HepG2 (cell line): Measurements from ENCODE around the gene SPATA32. TPM values are rescaled to one million over a fixed set of nuclear protein-coding genes. Genes with fewer than 3 reads are reported as not detected.

Experiments used
- CC2D1A ChIP-seq: sonication (generic); formaldehyde crosslinking; IDR thresholded peaks from 2 replicates; pipeline ENCODE4 v1.8.1; 2023; ENCODE audit warnings: mild to moderate bottlenecking, missing genetic modification reagents
- ELF4 ChIP-seq: sonication (generic); formaldehyde crosslinking; IDR thresholded peaks from 2 replicates; pipeline ENCODE4 v1.5.0; 2020; ENCODE audit warnings: missing genetic modification reagents, mild to moderate bottlenecking, moderate library complexity, borderline replicate concordance
- HDAC2 ChIP-seq: sonication (generic); formaldehyde crosslinking; IDR thresholded peaks from 2 replicates; pipeline ENCODE4 v1.4.0; 2020; ENCODE audit warnings: missing genetic modification reagents
- IKZF1 ChIP-seq: fragments of 450-650 bp; IDR thresholded peaks from 2 replicates; pipeline ENCODE4 v1.7.1; 2016
- MEF2D ChIP-seq: sonication (generic); formaldehyde crosslinking; IDR thresholded peaks from 2 replicates; pipeline ENCODE4 v1.5.1; 2020; ENCODE audit warnings: mild to moderate bottlenecking, missing genetic modification reagents
- MYC ChIP-seq: sonication (generic); formaldehyde crosslinking; IDR thresholded peaks from 2 replicates; pipeline ENCODE4 v1.9.0; 2021; ENCODE audit warnings: missing genetic modification reagents, borderline replicate concordance
- NBN ChIP-seq: fragments of 450-650 bp; conservative IDR thresholded peaks from 2 replicates; pipeline ENCODE4 v1.6.1; 2017
- NCOA2 ChIP-seq: sonication (generic); formaldehyde crosslinking; IDR thresholded peaks from 2 replicates; pipeline ENCODE4 v1.8.0; 2022; ENCODE audit warnings: inconsistent platforms
- SAP130 ChIP-seq: IDR thresholded peaks from 2 replicates; pipeline ENCODE4 v1.6.1; 2016; ENCODE audit warnings: low read depth
- ZBTB21 ChIP-seq: sonication (generic); formaldehyde crosslinking; IDR thresholded peaks from 2 replicates; pipeline ENCODE4 v1.4.0; 2020; ENCODE audit warnings: missing genetic modification reagents
- ZNF615 ChIP-seq: sonication (generic); formaldehyde crosslinking; IDR thresholded peaks from 2 replicates; pipeline ENCODE4 v1.5.0; 2020; ENCODE audit warnings: mild to moderate bottlenecking, missing genetic modification reagents, borderline replicate concordance
- ZNF747 ChIP-seq: sonication (generic); formaldehyde crosslinking; IDR thresholded peaks from 2 replicates; pipeline ENCODE4 v1.8.1; 2023; ENCODE audit warnings: missing genetic modification reagents, mild to moderate bottlenecking, borderline replicate concordance
- ZSCAN29 ChIP-seq: sonication (generic); formaldehyde crosslinking; conservative IDR thresholded peaks from 2 replicates; pipeline ENCODE4 v1.4.0; 2020; ENCODE audit warnings: mild to moderate bottlenecking, missing genetic modification reagents
- polyA plus RNA-seq, 8 experiments: library from polyadenylated mRNA; depleted of rRNA in 3 of 8; stranded (reverse) in 7 of 8; unstranded in 1 of 8; fragments of >200 nt; fragmentation: Illumina TruSeq in 4 of 8; extraction: Trizol in 4 of 8; gene quantifications; 2 replicates each; pipeline versions ENCODE4 v1.2.1 to v1.2.3, GENCODE V29; 2011 to 2016; ENCODE audit warnings: low read depth in 4 of 8, missing spikeins in 1 of 8, mixed read lengths in 1 of 8; ENCODE audit not compliant: insufficient read depth in 1 of 8
- total RNA-seq, 5 experiments: library from RNA; depleted of rRNA; stranded (reverse); fragments of >200 nt; fragmentation: Illumina TruSeq; extraction: Trizol; gene quantifications; 2 replicates each; pipeline ENCODE4 v1.2.3, GENCODE V29; 2016; ENCODE audit warnings: low read depth in 1 of 5
- TF ChIP-seq, protein P1 (sequence below): IDR thresholded peaks from 2 replicates; pipeline ENCODE4 v1.6.1; 2012; ENCODE audit warnings: low read length, improper control_type of control experiment
- TF ChIP-seq, protein P2 (sequence below): sonication (generic); formaldehyde crosslinking; IDR thresholded peaks from 2 replicates; pipeline ENCODE4 v1.4.0; 2020; ENCODE audit warnings: missing genetic modification reagents, low read depth, mild to moderate bottlenecking, borderline replicate concordance
- TF ChIP-seq, protein P3 (sequence below): sonication (generic); formaldehyde crosslinking; IDR thresholded peaks from 2 replicates; pipeline ENCODE4 v1.5.1; 2020; ENCODE audit warnings: missing genetic modification reagents, mild to moderate bottlenecking, borderline replicate concordance
- TF ChIP-seq, protein P4 (sequence below): sonication (generic); formaldehyde crosslinking; conservative IDR thresholded peaks from 2 replicates; pipeline ENCODE4 v1.8.0; 2022; ENCODE audit warnings: missing genetic modification reagents

The SPATA32 gene
- total and polyA plus RNA-seq, 2 of the 13 experiments (the other 11 are each of a cell fraction or from before 2014, with no cell fraction given) = not detected

DNA sequence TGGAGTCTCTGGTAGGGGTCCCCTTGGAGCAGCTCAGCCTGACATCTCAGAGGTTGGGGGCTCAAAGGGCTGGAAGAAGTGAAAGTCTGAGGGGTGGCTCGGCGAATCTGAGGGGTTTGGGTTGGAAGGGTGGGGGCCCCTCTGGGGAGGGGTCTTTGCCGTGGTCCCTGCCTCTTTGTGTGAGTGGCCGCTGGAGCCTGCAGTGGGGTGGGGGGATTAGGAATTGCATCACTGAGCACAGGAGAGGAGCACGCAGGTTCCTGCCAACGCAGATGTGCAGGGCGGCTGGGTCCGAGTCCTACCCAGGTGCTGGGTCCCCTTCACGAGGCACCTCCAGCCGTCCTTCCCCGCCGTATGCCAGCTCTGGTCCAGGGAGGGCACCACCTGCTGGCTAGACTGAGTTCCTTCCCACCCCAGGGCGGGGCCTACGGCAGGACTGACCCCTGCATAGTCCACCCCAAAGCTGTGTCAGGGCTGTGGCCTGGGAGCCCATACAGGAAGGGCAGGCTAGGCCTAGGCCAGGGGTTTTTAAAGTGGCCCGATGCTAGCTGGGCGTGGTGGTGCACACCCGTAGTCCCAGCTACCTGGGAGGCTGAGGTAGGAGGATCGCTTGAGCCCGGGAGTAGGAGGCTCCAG lies 30.3 kb downstream of the SPATA32 start (continued):
- TF ChIP-seq, protein P1, sequence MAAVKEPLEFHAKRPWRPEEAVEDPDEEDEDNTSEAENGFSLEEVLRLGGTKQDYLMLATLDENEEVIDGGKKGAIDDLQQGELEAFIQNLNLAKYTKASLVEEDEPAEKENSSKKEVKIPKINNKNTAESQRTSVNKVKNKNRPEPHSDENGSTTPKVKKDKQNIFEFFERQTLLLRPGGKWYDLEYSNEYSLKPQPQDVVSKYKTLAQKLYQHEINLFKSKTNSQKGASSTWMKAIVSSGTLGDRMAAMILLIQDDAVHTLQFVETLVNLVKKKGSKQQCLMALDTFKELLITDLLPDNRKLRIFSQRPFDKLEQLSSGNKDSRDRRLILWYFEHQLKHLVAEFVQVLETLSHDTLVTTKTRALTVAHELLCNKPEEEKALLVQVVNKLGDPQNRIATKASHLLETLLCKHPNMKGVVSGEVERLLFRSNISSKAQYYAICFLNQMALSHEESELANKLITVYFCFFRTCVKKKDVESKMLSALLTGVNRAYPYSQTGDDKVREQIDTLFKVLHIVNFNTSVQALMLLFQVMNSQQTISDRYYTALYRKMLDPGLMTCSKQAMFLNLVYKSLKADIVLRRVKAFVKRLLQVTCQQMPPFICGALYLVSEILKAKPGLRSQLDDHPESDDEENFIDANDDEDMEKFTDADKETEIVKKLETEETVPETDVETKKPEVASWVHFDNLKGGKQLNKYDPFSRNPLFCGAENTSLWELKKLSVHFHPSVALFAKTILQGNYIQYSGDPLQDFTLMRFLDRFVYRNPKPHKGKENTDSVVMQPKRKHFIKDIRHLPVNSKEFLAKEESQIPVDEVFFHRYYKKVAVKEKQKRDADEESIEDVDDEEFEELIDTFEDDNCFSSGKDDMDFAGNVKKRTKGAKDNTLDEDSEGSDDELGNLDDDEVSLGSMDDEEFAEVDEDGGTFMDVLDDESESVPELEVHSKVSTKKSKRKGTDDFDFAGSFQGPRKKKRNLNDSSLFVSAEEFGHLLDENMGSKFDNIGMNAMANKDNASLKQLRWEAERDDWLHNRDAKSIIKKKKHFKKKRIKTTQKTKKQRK = no peak
- TF ChIP-seq CC2D1A (CRISPR knock-in tag) = no peak
- no peak for TF ChIP-seq HDAC2 (CRISPR knock-in tag)
- peak; percentile 26; the same call in 1 of the 2 replicates for TF ChIP-seq MYC
- TF ChIP-seq ZNF747 (CRISPR knock-in tag) = peak; percentile 32; the same call in 1 of the 2 replicates
- TF ChIP-seq MEF2D (CRISPR knock-in tag) = no peak
- TF ChIP-seq, protein P2, sequence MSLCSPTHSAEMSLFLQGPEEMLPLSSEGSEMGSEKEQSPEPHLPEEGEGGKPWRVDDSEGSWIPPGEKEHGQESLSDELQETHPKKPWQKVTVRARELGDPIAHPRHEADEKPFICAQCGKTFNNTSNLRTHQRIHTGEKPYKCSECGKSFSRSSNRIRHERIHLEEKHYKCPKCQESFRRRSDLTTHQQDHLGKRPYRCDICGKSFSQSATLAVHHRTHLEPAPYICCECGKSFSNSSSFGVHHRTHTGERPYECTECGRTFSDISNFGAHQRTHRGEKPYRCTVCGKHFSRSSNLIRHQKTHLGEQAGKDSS (CRISPR knock-in tag) = no peak
- TF ChIP-seq ZNF615 (CRISPR knock-in tag) = no peak
- TF ChIP-seq NCOA2 (CRISPR knock-in tag) = no peak
- TF ChIP-seq SAP130 (CRISPR knock-in tag) = peak; percentile 46
- TF ChIP-seq ZBTB21 = no peak
- TF ChIP-seq ELF4 (CRISPR knock-in tag) = no peak
- TF ChIP-seq NBN = no peak
- TF ChIP-seq, protein P3, sequence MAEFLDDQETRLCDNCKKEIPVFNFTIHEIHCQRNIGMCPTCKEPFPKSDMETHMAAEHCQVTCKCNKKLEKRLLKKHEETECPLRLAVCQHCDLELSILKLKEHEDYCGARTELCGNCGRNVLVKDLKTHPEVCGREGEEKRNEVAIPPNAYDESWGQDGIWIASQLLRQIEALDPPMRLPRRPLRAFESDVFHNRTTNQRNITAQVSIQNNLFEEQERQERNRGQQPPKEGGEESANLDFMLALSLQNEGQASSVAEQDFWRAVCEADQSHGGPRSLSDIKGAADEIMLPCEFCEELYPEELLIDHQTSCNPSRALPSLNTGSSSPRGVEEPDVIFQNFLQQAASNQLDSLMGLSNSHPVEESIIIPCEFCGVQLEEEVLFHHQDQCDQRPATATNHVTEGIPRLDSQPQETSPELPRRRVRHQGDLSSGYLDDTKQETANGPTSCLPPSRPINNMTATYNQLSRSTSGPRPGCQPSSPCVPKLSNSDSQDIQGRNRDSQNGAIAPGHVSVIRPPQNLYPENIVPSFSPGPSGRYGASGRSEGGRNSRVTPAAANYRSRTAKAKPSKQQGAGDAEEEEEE = peak; percentile 44; the same call in 1 of the 2 replicates
- TF ChIP-seq, protein P4, sequence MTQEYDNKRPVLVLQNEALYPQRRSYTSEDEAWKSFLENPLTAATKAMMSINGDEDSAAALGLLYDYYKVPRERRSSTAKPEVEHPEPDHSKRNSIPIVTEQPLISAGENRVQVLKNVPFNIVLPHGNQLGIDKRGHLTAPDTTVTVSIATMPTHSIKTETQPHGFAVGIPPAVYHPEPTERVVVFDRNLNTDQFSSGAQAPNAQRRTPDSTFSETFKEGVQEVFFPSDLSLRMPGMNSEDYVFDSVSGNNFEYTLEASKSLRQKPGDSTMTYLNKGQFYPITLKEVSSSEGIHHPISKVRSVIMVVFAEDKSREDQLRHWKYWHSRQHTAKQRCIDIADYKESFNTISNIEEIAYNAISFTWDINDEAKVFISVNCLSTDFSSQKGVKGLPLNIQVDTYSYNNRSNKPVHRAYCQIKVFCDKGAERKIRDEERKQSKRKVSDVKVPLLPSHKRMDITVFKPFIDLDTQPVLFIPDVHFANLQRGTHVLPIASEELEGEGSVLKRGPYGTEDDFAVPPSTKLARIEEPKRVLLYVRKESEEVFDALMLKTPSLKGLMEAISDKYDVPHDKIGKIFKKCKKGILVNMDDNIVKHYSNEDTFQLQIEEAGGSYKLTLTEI (CRISPR knock-in tag) = no peak
- TF ChIP-seq ZSCAN29 (CRISPR knock-in tag) = no peak
- TF ChIP-seq IKZF1 = no peak
